Activated B cell treated with CpG ODN at 0.5 μM for 24 hours (primary cell): ENCODE results near the gene ZNF783. TPM values are rescaled to one million over a fixed set of nuclear protein-coding genes. Genes with fewer than 3 reads are reported as not detected.

Source experiments
- ATAC-seq: fragments of 200-7000 bp; cut with Tn5 transposase; one replicate; pipeline ENCODE4 v1.10.0; 2021; ENCODE audit warnings: low read depth, mild to moderate bottlenecking, moderate library complexity
- CTCF ChIA-PET: fragments of 350-600 bp; sonication (Branson Sonifier 250); formaldehyde crosslinking; loops from one replicate; lab custom pipeline; 2021; ENCODE audit warnings: antibody characterized with exemption; lab: Charles Lee
- POLR2A ChIA-PET: fragments of 350-600 bp; sonication (Branson Sonifier 250); formaldehyde crosslinking; loops from one replicate; lab custom pipeline; 2021; ENCODE audit warnings: antibody characterized with exemption; lab: Charles Lee
- DNase-seq: peaks from one replicate; pipeline ENCODE4 v3.0.0; 2022
- H3K27ac Mint-ChIP-seq: one replicate; pipeline ENCODE4 v1.8.0; 2020; ENCODE audit warnings: mixed read lengths
- H3K27me3 Mint-ChIP-seq: one replicate; pipeline ENCODE4 v1.8.0; 2021; ENCODE audit warnings: mixed read lengths
- H3K36me3 Mint-ChIP-seq: one replicate; pipeline ENCODE4 v1.8.0; 2021; ENCODE audit warnings: low read depth, mixed read lengths
- H3K4me1 Mint-ChIP-seq: one replicate; pipeline ENCODE4 v1.8.0; 2021; ENCODE audit warnings: mixed read lengths
- H3K4me3 Mint-ChIP-seq: one replicate; pipeline ENCODE4 v1.8.0; 2020; ENCODE audit warnings: mild to moderate bottlenecking, mixed read lengths
- H3K9me3 Mint-ChIP-seq: one replicate; pipeline ENCODE4 v1.8.0; 2020; ENCODE audit warnings: mixed read lengths
- CTCF ChIP-seq: fragments of 200-600 bp; IDR thresholded peaks from one replicate; pipeline ENCODE4 v1.8.0; 2022; ENCODE audit warnings: antibody characterized with exemption, mild to moderate bottlenecking
- intact Hi-C: fragments of 100-400 bp; cut with micrococcal nuclease; formaldehyde crosslinking; loops from one replicate; pipeline ENCODE4 v1.15.1; 2024
- total RNA-seq: library from RNA; stranded (reverse); gene quantifications from 2 replicates; pipeline ENCODE4 v1.2.3, GENCODE V29; 2022

Gene ZNF783
- total RNA-seq, 1 donor from 2014 or later: 34.1 TPM

GRCh38 chr7:149218469-149219420, 43.3 kb upstream of the ZNF783 start:
- Mint-ChIP-seq H3K27me3 (no peaks in the 10 kb centered on the region), H3K4me1 (no peaks in the 10 kb centered on the region), H3K36me3 (peaks cover 81% of the 10 kb centered on the region), H3K9me3 (no peaks in the 10 kb centered on the region), H3K27ac (no peak overlapping the region), H3K4me3 (no peak overlapping the region)
- CTCF ChIA-PET: no interaction called here
- POLR2A ChIA-PET: no interaction called here
- intact Hi-C loops: no loop called here
- DNase-seq (no peak), ATAC-seq (no peak)
- no peak for TF ChIP-seq CTCF

GRCh38 chr7:149220534-149220933, 41.5 kb upstream of the ZNF783 start:
- Mint-ChIP-seq H3K4me1 (no peaks in the 10 kb centered on the region), H3K27me3 (no peaks in the 10 kb centered on the region), H3K4me3 (no peak overlapping the region), H3K27ac (no peak overlapping the region), H3K36me3 (peaks cover 76% of the 10 kb centered on the region), H3K9me3 (no peaks in the 10 kb centered on the region)
- ATAC-seq (no peak), DNase-seq (no peak)
- CTCF ChIA-PET: no interaction called here
- POLR2A ChIA-PET: no interaction called here
- no peak for TF ChIP-seq CTCF
- intact Hi-C loops: no loop called here

- no peak for TF ChIP-seq CTCF
- CTCF ChIA-PET: no interaction called here
- POLR2A ChIA-PET: no interaction called here
- DNase-seq: no peak
- Mint-ChIP-seq H3K27ac (no peak overlapping the region), H3K9me3 (no peaks in the 10 kb centered on the region), H3K36me3 (peaks cover 58% of the 10 kb centered on the region), H3K4me1 (no peaks in the 10 kb centered on the region), H3K4me3 (no peak overlapping the region), H3K27me3 (no peaks in the 10 kb centered on the region)
- no peak for ATAC-seq
- intact Hi-C loops: no loop called here
Observed at GRCh38 chr7:149223176-149223575, 38.8 kb upstream of the ZNF783 start.

- H3K27me3 Mint-ChIP-seq: no peaks in the 10 kb centered on the region
- DNase-seq (no peak), ATAC-seq (no peak)
- peaks cover 53% of the 10 kb centered on the region for H3K36me3 Mint-ChIP-seq
- TF ChIP-seq CTCF: no peak
- H3K4me3 Mint-ChIP-seq: no peak overlapping the region
- no peaks in the 10 kb centered on the region for H3K4me1 Mint-ChIP-seq
- ChIA-PET CTCF (no interaction called here), POLR2A (no interaction called here)
- H3K27ac Mint-ChIP-seq: no peak overlapping the region
- H3K9me3 Mint-ChIP-seq: no peaks in the 10 kb centered on the region
- intact Hi-C loops: no loop called here
Observed at GRCh38 chr7:149223761-149224160, 38.2 kb upstream of the ZNF783 start.

GRCh38 chr7:149224352-149224751, 37.6 kb upstream of the ZNF783 start:
- intact Hi-C loops: no loop called here
- H3K9me3 Mint-ChIP-seq: no peaks in the 10 kb centered on the region
- no peak for ATAC-seq
- ChIA-PET POLR2A (no interaction called here), CTCF (no interaction called here)
- peaks cover 47% of the 10 kb centered on the region for H3K36me3 Mint-ChIP-seq
- no peaks in the 10 kb centered on the region for H3K4me1 Mint-ChIP-seq
- no peak overlapping the region for H3K27ac Mint-ChIP-seq
- H3K4me3 Mint-ChIP-seq: no peak overlapping the region
- no peak for TF ChIP-seq CTCF
- DNase-seq: no peak
- no peaks in the 10 kb centered on the region for H3K27me3 Mint-ChIP-seq
